Nephron progenitor cell (in vitro differentiated cells): ENCODE results near the gene RALGAPB.
"Not testable (repeated sequence)": the region's sequence is repeated elsewhere in the genome, so short reads cannot be mapped to it uniquely, and the experiment has no call there.

Experiments used
- DNase-seq: peaks from one replicate; pipeline ENCODE4 v3.0.0; 2021
- H3K27ac Mint-ChIP-seq: 2 replicates; pipeline ENCODE4 v1.8.0; 2021; ENCODE audit warnings: mild to moderate bottlenecking, moderate library complexity, mixed read lengths
- H3K27me3 Mint-ChIP-seq: 2 replicates; pipeline ENCODE4 v1.8.0; 2021; ENCODE audit warnings: mild to moderate bottlenecking, low read depth, mixed read lengths; ENCODE audit not compliant: poor library complexity
- H3K36me3 Mint-ChIP-seq: 2 replicates; pipeline ENCODE4 v1.8.0; 2021; ENCODE audit warnings: low read depth, mixed read lengths
- H3K4me1 Mint-ChIP-seq: 2 replicates; pipeline ENCODE4 v1.8.0; 2021; ENCODE audit warnings: mixed read lengths
- H3K4me3 Mint-ChIP-seq: 2 replicates; pipeline ENCODE4 v1.8.0; 2021; ENCODE audit warnings: mild to moderate bottlenecking, moderate library complexity, mixed read lengths
- H3K9me3 Mint-ChIP-seq: 2 replicates; pipeline ENCODE4 v1.8.0; 2021; ENCODE audit warnings: mild to moderate bottlenecking, moderate library complexity, mixed read lengths
- CTCF ChIP-seq: fragments of 200-600 bp; sonication (generic); IDR thresholded peaks from 2 replicates; pipeline ENCODE4 v1.5.0; 2021; ENCODE audit warnings: antibody characterized with exemption

The RALGAPB gene

DNA sequence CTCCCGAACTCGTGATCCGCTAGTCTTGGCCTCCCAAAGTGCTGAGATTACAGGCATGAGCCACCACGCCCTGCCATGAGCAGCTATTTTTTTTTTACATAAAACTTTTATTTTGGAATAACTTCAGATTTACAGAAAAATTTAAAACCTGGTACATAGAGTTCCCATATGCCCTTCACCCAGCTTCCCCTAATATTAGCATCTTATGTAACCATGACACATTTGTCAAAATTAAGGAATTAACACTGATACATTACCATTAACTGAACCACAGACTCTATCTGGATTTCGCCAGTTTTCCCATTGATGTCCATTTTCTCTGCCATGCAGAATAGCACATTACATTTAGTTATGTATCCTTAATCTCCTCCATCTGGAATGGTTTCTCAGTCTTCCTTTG, 14.3 kb upstream of the RALGAPB start:
- H3K4me3 Mint-ChIP-seq = no peak overlapping the region
- DNase-seq = no peak
- TF ChIP-seq CTCF = no peak
- H3K36me3 Mint-ChIP-seq = no peaks in the 10 kb centered on the region
- peaks cover 15% of the 10 kb centered on the region for H3K4me1 Mint-ChIP-seq
- peaks cover 14% of the 10 kb centered on the region for H3K27me3 Mint-ChIP-seq
- H3K27ac Mint-ChIP-seq = no peak overlapping the region
- H3K9me3 Mint-ChIP-seq = peaks cover 11% of the 10 kb centered on the region

DNA sequence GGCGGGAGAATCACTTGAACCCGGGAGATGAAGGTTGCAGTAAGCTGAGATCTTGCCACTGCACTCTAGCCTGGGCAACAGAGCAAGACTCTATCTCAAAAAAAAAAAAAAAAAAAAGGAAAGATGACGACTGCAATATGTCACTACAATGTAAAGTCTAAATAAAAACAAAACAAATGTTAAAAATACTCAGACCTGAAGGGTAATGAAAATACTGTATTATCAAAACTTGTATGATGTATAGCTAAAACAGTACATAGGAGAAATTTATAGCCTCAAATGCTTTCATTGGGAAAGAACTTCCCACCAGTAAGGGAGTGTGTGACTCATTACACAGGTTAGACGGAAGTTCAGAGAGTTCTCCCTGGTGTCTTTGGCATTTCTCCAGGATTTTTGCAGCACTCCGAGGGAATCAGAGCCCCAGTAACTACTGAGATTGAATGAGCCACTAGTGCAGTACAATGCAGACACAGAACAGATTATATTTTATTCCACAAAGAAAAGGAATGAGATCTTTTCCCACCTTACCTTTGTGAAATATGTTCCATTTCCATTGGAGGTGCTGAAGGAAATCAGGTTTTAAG, 12.5 kb upstream of the RALGAPB start:
- Mint-ChIP-seq H3K27ac (peak overlapping the region; percentile 54), H3K9me3 (peaks cover 11% of the 10 kb centered on the region), H3K36me3 (no peaks in the 10 kb centered on the region), H3K4me1 (peaks cover 9% of the 10 kb centered on the region), H3K4me3 (no peak overlapping the region), H3K27me3 (peaks cover 12% of the 10 kb centered on the region)
- no peak for DNase-seq
- TF ChIP-seq CTCF = no peak

DNA sequence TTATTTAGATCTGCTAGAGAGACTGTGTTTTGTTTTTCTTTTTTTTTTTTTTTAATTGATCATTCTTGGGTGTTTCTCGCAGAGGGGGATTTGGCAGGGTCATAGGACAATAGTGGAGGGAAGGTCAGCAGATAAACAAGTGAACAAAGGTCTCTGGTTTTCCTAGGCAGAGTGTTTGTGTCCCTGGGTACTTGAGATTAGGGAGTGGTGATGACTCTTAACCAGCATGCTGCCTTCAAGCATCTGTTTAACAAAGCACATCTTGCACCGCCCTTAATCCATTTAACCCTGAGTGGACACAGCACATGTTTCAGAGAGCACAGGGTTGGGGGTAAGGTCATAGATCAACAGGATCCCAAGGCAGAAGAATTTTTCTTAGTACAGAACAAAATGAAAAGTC, 12.0 kb upstream of the RALGAPB start:
- H3K36me3 Mint-ChIP-seq, H3K4me1 Mint-ChIP-seq, H3K4me3 Mint-ChIP-seq, DNase-seq: not testable (repeated sequence)
- H3K27ac Mint-ChIP-seq = peak overlapping the region; percentile 54
- peaks cover 11% of the 10 kb centered on the region for H3K9me3 Mint-ChIP-seq
- H3K27me3 Mint-ChIP-seq = peaks cover 12% of the 10 kb centered on the region

DNA sequence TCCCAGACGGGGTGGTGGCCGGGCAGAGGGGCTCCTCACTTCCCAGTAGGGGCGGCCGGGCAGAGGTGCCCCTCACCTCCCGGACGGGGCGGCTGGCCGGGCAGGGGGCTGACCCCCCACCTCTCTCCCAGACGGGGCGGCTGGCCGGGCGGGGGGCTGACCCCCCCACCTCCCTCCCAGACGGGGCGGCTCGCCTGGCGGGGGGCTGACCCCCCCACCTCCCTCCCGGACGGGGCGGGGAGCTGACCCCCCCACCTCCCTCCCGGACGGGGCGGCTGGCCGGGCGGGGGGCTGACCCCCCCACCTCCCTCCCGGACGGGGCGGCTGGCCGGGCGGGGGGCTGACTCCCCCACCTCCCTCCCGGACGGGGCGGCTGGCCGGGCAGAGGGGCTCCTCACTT, 11.5 kb upstream of the RALGAPB start:
- not testable (repeated sequence) for H3K27ac Mint-ChIP-seq, DNase-seq, H3K36me3 Mint-ChIP-seq, H3K4me3 Mint-ChIP-seq, H3K4me1 Mint-ChIP-seq
- Mint-ChIP-seq H3K27me3 (peaks cover 12% of the 10 kb centered on the region), H3K9me3 (peaks cover 11% of the 10 kb centered on the region)

GRCh38 chr20:38461569-38461968, 11.1 kb upstream of the RALGAPB start:
- not testable (repeated sequence) for H3K4me1 Mint-ChIP-seq, DNase-seq, H3K27ac Mint-ChIP-seq, H3K36me3 Mint-ChIP-seq, H3K4me3 Mint-ChIP-seq
- H3K9me3 Mint-ChIP-seq = peaks cover 11% of the 10 kb centered on the region
- peaks cover 13% of the 10 kb centered on the region for H3K27me3 Mint-ChIP-seq

DNA sequence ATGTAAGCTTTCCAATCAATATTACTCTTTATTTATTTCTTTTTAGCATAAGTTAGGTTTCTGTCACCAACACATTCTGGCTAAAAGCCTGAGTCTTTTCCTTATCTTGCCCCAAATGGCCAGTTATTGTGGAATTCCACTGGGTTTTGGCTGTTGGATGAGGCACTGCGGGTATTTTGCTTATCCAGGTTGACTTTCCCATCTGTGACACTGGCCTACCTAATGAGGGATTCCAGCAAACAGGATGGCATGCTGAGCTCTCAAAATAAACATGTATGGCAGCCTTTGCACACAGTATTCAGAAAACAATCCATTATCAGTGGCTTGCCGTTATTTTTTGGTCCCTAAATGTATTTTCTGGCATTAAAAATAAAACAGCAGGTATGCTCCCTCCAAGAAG, 6.5 kb upstream of the RALGAPB start:
- no peak for TF ChIP-seq CTCF
- DNase-seq = no peak
- no peaks in the 10 kb centered on the region for H3K36me3 Mint-ChIP-seq
- H3K27me3 Mint-ChIP-seq = peaks cover 38% of the 10 kb centered on the region
- H3K4me1 Mint-ChIP-seq = no peaks in the 10 kb centered on the region
- H3K4me3 Mint-ChIP-seq = no peak overlapping the region
- H3K9me3 Mint-ChIP-seq = peaks cover 4% of the 10 kb centered on the region
- no peak overlapping the region for H3K27ac Mint-ChIP-seq

DNA sequence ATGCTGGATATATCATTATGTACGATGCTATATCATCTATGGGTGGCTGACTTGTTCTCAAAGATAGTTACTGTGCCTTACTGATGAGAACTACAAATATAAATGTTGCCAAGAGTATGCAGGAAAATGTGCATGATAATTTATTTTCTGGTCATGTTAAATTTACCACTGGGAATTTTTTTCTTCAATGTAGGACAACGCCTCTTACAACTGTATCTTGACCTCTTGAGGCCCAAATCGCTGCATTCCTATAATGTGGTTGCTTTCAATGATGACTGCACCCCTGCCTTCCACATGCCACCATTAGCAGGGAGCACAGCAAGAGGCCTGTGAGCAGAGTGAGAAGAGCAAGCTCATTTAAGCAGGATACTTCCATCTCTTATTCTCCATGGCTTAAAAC, 5.7 kb upstream of the RALGAPB start:
- Mint-ChIP-seq H3K36me3 (no peaks in the 10 kb centered on the region), H3K27ac (no peak overlapping the region), H3K9me3 (peaks cover 4% of the 10 kb centered on the region), H3K4me3 (no peak overlapping the region), H3K27me3 (peaks cover 47% of the 10 kb centered on the region), H3K4me1 (peaks cover 4% of the 10 kb centered on the region)
- TF ChIP-seq CTCF = no peak
- DNase-seq = no peak
